Measurements from ENCODE around the gene ZNF574. TPM values are rescaled to one million over a fixed set of nuclear protein-coding genes. Genes with fewer than 3 reads are reported as not detected.

The ZNF574 gene
- total RNA-seq, 1 experiment from 2014 or later: 24.6 TPM

GRCh38 chr19:42089191-42089750, 13.3 kb downstream of the ZNF574 start:
- no peaks in the 10 kb centered on the region for H3K79me2 ChIP-seq (ENCODE audit: insufficient read depth, low read length)
- TF ChIP-seq CEBPB (IDR thresholded peaks at IDR 0.05; ENCODE audit: low read depth) (no peak), REST (IDR thresholded peaks at IDR 0.05; ENCODE audit: low read depth) (no peak), ZFX (IDR thresholded peaks at IDR 0.05) (no peak), SP1 (IDR thresholded peaks at IDR 0.05; ENCODE audit: low read depth) (no peak), RAD21 (IDR thresholded peaks at IDR 0.05; ENCODE audit: low read depth) (no peak), TCF7L2 (IDR thresholded peaks at IDR 0.05; ENCODE audit: borderline replicate concordance, extremely low read depth, insufficient read depth, insufficient read length) (no peak)
- no peaks in the 10 kb centered on the region for H3K27me3 ChIP-seq (ENCODE audit: insufficient read depth, low read length)
- no peak overlapping the region for H3K27ac ChIP-seq (ENCODE audit: low read depth, low read length)
- no peak overlapping the region for H3K9ac ChIP-seq (ENCODE audit: low read length)
- ChIA-PET POLR2A (no interaction called here), CTCF (no interaction called here), RAD21 (ENCODE audit: low non-redundant PET in 1 of 2, low total read pairs in 2 of 2, uncharacterized antibody in 2 of 2, unreplicated experiment in 2 of 2) (no interaction called here)
- H3K36me3 ChIP-seq (ENCODE audit: control insufficient read depth in 1 of 2, insufficient read depth in 2 of 2, low read length in 2 of 2): no peaks in the 10 kb centered on the region
- ATAC-seq (no peak), DNase-seq (ENCODE audit: low read depth, low spot score) (no peak)
- H3K9me2 ChIP-seq (ENCODE audit: insufficient read depth): no peaks in the 10 kb centered on the region
- intact Hi-C loops (cut with micrococcal nuclease): no loop called here
- no peak overlapping the region for H3K4me3 ChIP-seq (replicated peaks in 1 of 2; ENCODE audit: low read depth in 1 of 2, low read length in 2 of 2)
- H3K4me1 ChIP-seq (ENCODE audit: control insufficient read depth in 1 of 2, insufficient read depth in 2 of 2, low read length in 2 of 2): peaks cover 0 to 30% of the 10 kb centered on the region in 2 experiments; a peak in 2 of 4 replicates
- BruUV-seq (replicated peaks): no TSS peak
- H3K4me2 ChIP-seq (ENCODE audit: low read length): no peak overlapping the region
- no peak overlapping the region for H2AFZ ChIP-seq (ENCODE audit: low read depth, low read length, poor library complexity, severe bottlenecking)
- no peaks in the 10 kb centered on the region for H3K9me3 ChIP-seq (ENCODE audit: control insufficient read depth in 1 of 2, insufficient read depth in 1 of 2, low read depth in 1 of 2, low read length in 2 of 2)
- H4K20me1 ChIP-seq (ENCODE audit: insufficient read depth): no peaks in the 10 kb centered on the region

Data from HCT116 (cell line).